GM10266 (cell line): ENCODE results near the gene KCNMA1.

ENCODE experiments used
- DNase-seq: peaks from one replicate; pipeline ENCODE4 v3.0.0; 2012; ENCODE audit errors: extremely low spot score
- CTCF ChIP-seq: IDR thresholded peaks from 2 replicates; pipeline ENCODE4 v1.5.1; 2012; ENCODE audit warnings: mild to moderate bottlenecking, low read depth; ENCODE audit not compliant: control insufficient read depth, insufficient read depth; ENCODE audit errors: missing control alignments

KCNMA1 gene

DNA sequence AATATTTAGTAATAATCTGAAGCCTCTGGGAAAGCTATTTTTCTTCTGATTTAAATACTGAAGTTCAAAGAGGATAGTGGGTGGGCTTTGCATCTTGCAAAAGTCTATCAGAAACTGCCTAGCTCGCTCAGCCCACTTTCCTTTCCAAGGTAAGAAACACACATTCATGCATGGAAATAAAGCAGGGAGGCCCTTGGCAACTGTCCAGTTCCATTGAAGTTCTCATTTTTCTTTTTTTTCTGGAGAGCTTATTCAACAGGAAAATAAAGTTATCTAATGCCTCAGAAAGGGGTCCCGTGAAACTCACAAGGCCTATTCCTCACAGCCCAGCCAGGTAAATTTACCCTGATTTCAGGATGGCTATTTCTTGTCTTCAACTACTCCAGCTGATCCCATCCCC is 654.9 kb downstream of the KCNMA1 start:
- no peak for DNase-seq

DNA sequence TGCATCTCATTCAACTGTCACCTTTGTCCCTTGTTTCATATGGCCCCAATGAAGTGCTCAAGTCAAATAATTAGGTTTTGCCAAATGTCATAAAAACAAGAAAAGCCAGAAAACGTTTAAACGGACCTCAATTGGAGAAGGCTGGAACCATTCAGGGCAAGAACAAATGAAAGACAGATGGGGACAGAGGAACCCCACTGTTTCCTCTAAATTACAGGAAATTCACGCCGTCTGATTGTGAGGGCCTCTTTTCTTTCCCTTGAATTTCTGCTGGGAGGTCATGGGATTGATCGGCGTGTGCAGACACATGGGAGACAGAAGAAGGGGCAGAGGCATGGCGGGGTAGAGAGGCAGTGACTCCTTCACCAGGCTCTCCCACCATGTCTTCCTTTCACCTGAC is 656.4 kb downstream of the KCNMA1 start:
- DNase-seq = no peak
- TF ChIP-seq CTCF = no peak

More for the DNA sequence above, 654.9 kb downstream of the KCNMA1 start:
- TF ChIP-seq CTCF = no peak

DNA sequence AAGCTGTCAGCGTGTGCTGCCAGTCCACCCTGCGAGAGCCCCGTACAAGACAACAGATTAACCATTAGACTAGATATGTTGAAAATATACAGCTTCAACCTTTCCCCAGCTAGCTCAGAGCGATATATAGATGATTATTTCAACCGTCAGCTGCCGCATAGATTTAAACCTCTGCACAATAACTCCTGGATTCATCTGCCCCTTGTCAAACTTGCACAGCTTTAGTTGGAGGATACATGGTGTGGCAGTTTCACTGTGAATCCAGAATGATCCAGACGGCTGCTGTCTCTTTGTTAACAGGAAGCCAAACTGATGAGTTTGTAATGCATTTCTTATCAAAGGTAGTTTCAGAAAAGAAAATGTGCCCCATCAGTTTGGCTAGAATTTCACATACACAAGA is 659.7 kb downstream of the KCNMA1 start:
- no peak for DNase-seq
- TF ChIP-seq CTCF = no peak

DNA sequence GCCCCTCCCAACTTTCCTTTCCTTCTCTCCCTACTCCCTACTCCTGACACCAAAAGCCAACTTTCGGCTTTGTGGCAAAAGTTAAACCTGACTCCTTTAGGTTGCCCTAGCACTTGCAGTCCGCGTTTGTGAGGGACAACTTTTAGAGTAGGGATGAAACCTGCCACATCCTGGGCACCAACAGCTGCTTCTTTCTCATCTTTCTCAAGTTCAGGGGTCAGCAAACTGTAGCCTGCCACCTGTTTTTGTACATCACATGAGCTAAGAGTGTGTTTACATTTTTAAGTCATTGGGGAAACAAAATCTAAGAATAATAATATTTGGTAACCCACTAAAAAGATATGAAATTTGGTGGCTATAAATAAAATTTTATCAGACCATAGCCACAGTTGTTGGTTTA is 660.6 kb downstream of the KCNMA1 start:
- TF ChIP-seq CTCF = no peak
- no peak for DNase-seq

- no peak for TF ChIP-seq CTCF
- DNase-seq = no peak
Observed at GRCh38 chr10:76976142-76976541, 661.5 kb downstream of the KCNMA1 start.

- no peak for DNase-seq
- TF ChIP-seq CTCF = no peak
Observed at GRCh38 chr10:76975126-76975525, 662.5 kb downstream of the KCNMA1 start.

DNA sequence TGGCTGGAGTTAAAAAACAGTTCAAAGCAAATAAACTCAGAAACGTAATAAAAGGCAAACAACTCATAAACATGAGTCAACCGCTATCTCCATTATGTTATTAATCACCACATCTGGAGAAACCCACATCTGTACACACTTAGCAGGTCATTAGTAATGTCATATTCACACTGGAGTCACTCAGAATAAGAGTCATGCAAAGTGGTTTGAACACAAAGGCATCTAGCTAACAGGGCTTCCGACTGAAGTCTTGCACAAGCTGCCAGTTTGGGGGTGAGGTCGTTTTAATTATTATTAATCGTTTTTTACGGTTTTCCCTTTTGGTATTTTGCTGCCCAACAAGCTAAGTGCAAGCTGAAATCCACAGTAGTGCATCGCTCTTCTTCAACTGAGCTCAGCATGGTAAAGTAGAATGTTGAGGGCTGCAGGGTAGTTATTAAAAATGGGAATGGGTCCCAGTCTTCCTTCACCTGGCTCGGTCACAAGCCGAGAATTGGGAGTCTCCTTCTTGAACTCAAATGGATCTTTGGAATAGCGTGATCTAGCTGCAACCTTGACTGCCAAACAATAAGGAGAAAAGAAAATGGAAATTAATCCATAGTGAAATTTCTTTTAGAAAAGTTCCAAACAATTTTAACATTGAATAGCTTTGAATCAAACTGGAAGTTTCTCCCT is 663.5 kb downstream of the KCNMA1 start:
- TF ChIP-seq CTCF = no peak
- no peak for DNase-seq
